ENCODE data around the gene IGLL1. TPM values are rescaled to one million over a fixed set of nuclear protein-coding genes. Genes with fewer than 3 reads are reported as not detected.
"Not testable (repeated sequence)": the region's sequence is repeated elsewhere in the genome, so short reads cannot be mapped to it uniquely, and the experiment has no call there.

The IGLL1 gene
- total RNA-seq, 8 experiments from 2014 or later, result 0.47 TPM; not detected in 7

- 0 to 100% (median 76%) methylated on average over 1 to 3 of the region's 3 CpGs for WGBS, 10 experiments
- not testable (repeated sequence) for H3K27ac ChIP-seq; ATAC-seq (replicated peaks in 6 of 8); H3K4me3 ChIP-seq
- peaks cover 16 to 54% of the 10 kb centered on the region in 2 donors for H3K4me1 ChIP-seq (replicated peaks in 1 of 2)
- in situ Hi-C loops (cut with MboI; ENCODE audit: low pct_unique_long_range_greater_than_20kb in 2 of 9, low sequenced_read_pairs in 9 of 9, unreplicated experiment in 9 of 9), result loop anchor here in 1 of 9 experiments (25.0 kb wide), 1 partner anchor 230 kb away; no protein-coding TSS in a partner anchor
Measured at GRCh38 chr22:23542391-23542790, 37.7 kb downstream of the IGLL1 start.

- in situ Hi-C loops (cut with MboI; ENCODE audit: low pct_unique_long_range_greater_than_20kb in 2 of 9, low sequenced_read_pairs in 9 of 9, unreplicated experiment in 9 of 9), result loop anchor here in 1 of 9 experiments (25.0 kb wide), 1 partner anchor 230 kb away; no protein-coding TSS in a partner anchor
- not testable (repeated sequence) for ATAC-seq (replicated peaks in 6 of 8); H3K27ac ChIP-seq; H3K4me3 ChIP-seq
- H3K4me1 ChIP-seq (replicated peaks in 1 of 2), result peaks cover 22 to 59% of the 10 kb centered on the region in 2 donors
- WGBS, 10 experiments, result 0 to 34% (median 3%) methylated on average over 1 to 6 of the region's 7 CpGs; no CpG with 5 or more reads in 1 of the 10 experiments
Measured at GRCh38 chr22:23541849-23542281, 38.2 kb downstream of the IGLL1 start.

DNA sequence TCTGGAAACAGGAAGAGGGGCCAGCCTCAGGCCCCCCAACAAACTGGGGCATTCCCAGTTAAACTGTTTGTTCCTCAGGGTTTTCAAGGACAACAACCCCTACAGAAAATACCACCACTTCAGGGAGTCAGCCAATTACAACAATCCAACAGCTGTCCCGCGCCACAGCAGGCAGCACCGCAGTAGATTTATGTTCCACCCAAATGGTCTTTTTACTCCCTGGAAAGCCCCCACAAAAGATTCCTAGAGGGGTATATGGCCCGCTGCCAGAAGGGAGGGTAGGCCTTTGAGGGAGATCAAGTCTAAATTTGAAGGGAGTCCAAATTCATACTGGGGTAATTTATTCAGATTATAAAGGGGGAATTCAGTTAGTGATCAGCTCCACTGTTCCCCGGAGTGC, 39.3 kb downstream of the IGLL1 start:
- not testable (repeated sequence) for ATAC-seq (replicated peaks in 6 of 8)

DNA sequence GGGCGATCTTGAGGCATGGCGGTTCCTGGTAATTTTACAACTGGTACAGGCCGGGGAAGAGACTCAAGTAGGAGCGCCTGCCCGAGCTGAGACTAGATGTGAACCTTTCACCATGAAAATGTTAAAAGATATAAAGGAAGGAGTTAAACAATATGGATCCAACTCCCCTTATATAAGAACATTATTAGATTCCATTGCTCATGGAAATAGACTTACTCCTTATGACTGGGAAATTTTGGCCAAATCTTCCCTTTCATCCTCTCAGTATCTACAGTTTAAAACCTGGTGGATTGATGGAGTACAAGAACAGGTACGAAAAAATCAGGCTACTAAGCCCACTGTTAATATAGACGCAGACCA, 40.3 kb downstream of the IGLL1 start:
- H3K4me1 ChIP-seq (replicated peaks in 1 of 2), result peaks cover 35 to 65% of the 10 kb centered on the region in 2 donors
- not testable (repeated sequence) for ATAC-seq (replicated peaks in 6 of 8); H3K27ac ChIP-seq; H3K4me3 ChIP-seq
- 0% methylated on average over 2 of the region's 7 CpGs; no CpG with 5 or more reads in 9 of the 10 experiments for WGBS, 10 experiments
- in situ Hi-C loops (cut with MboI; ENCODE audit: low pct_unique_long_range_greater_than_20kb in 2 of 9, low sequenced_read_pairs in 9 of 9, unreplicated experiment in 9 of 9), result loop anchor here in 1 of 9 experiments (25.0 kb wide), 1 partner anchor 228 kb away; no protein-coding TSS in a partner anchor

More for the DNA sequence above, 39.3 kb downstream of the IGLL1 start:
- WGBS, 10 experiments, result 20 to 83% (median 75%) methylated on average over 1 to 4 of the region's 5 CpGs; no CpG with 5 or more reads in 7 of the 10 experiments
- H3K4me1 ChIP-seq (replicated peaks in 1 of 2), result peaks cover 32 to 69% of the 10 kb centered on the region in 2 donors
- H3K27ac ChIP-seq, H3K4me3 ChIP-seq: not testable (repeated sequence)
- in situ Hi-C loops (cut with MboI; ENCODE audit: low pct_unique_long_range_greater_than_20kb in 2 of 9, low sequenced_read_pairs in 9 of 9, unreplicated experiment in 9 of 9), result loop anchor here in 1 of 9 experiments (25.0 kb wide), 1 partner anchor 229 kb away; no protein-coding TSS in a partner anchor

DNA sequence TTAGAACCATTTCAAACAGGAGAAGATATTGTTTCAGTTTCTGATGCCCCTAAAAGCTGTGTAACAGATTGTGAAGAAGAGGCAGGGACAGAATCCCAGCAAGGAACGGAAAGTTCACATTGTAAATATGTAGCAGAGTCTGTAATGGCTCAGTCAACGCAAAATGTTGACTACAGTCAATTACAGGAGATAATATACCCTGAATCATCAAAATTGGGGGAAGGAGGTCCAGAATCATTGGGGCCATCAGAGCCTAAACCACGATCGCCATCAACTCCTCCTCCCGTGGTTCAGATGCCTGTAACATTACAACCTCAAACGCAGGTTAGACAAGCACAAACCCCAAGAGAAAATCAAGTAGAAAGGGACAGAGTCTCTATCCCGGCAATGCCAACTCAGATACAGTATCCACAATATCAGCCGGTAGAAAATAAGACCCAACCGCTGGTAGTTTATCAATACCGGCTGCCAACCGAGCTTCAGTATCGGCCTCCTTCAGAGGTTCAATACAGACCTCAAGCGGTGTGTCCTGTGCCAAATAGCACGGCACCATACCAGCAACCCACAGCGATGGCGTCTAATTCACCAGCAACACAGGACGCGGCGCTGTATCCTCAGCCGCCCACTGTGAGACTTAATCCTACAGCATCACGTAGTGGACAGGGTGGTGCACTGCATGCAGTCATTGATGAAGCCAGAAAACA, 40.8 kb downstream of the IGLL1 start:
- Histone ChIP-seq H3K4me3 (no peak overlapping the region), H3K4me1 (replicated peaks in 1 of 2) (peaks cover 36 to 61% of the 10 kb centered on the region in 2 donors), H3K27ac (no peak overlapping the region)
- ATAC-seq (replicated peaks in 6 of 8), result peak; percentile 88 to 99 (median 93)
- in situ Hi-C loops (cut with MboI; ENCODE audit: low pct_unique_long_range_greater_than_20kb in 2 of 9, low sequenced_read_pairs in 9 of 9, unreplicated experiment in 9 of 9), result loop anchor here in 1 of 9 experiments (25.0 kb wide), 1 partner anchor 227 kb away; no protein-coding TSS in a partner anchor
- 0 to 96% (median 73%) methylated on average over 1 to 18 of the region's 21 CpGs; no CpG with 5 or more reads in 1 of the 10 experiments for WGBS, 10 experiments

DNA sequence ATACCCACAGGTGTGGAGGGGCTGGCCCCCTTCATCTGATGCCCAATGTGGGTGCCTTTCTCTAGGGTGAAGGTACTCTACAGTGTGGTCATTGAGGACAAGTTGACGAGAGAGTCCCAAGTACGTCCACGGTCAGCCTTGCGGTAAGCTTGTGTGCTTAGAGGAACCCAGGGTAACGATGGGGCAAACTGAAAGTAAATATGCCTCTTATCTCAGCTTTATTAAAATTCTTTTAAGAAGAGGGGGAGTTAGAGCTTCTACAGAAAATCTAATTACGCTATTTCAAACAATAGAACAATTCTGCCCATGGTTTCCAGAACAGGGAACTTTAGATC, 41.4 kb downstream of the IGLL1 start:
- not testable (repeated sequence) for H3K27ac ChIP-seq; ATAC-seq (replicated peaks in 6 of 8); H3K4me3 ChIP-seq
- WGBS, 10 experiments, result 65 to 100% (median 98%) methylated on average over 2 to 5 of the region's 6 CpGs; no CpG with 5 or more reads in 4 of the 10 experiments
- peaks cover 43 to 61% of the 10 kb centered on the region in 2 donors for H3K4me1 ChIP-seq (replicated peaks in 1 of 2)
- in situ Hi-C loops (cut with MboI; ENCODE audit: low pct_unique_long_range_greater_than_20kb in 2 of 9, low sequenced_read_pairs in 9 of 9, unreplicated experiment in 9 of 9), result loop anchor here in 1 of 9 experiments (25.0 kb wide), 1 partner anchor 226 kb away; no protein-coding TSS in a partner anchor

- H3K27ac ChIP-seq, result peak overlapping the region in 1 of 2 donors; percentile 44
- WGBS, 10 experiments, result 25 to 95% (median 60%) methylated on average over 2 to 12 of the region's 19 CpGs; no CpG with 5 or more reads in 2 of the 10 experiments
- in situ Hi-C loops (cut with MboI; ENCODE audit: low pct_unique_long_range_greater_than_20kb in 2 of 9, low sequenced_read_pairs in 9 of 9, unreplicated experiment in 9 of 9), result loop anchor here in 1 of 9 experiments (25.0 kb wide), 1 partner anchor 226 kb away; no protein-coding TSS in a partner anchor
- not testable (repeated sequence) for ATAC-seq (replicated peaks in 6 of 8); H3K4me3 ChIP-seq
- H3K4me1 ChIP-seq (replicated peaks in 1 of 2), result peaks cover 49 to 67% of the 10 kb centered on the region in 2 donors
Measured at GRCh38 chr22:23537830-23538695, 42.0 kb downstream of the IGLL1 start.

GRCh38 chr22:23537416-23537815, 42.7 kb downstream of the IGLL1 start:
- Histone ChIP-seq H3K27ac (peak overlapping the region; percentile 19 to 32), H3K4me1 (replicated peaks in 1 of 2) (peaks cover 55 to 73% of the 10 kb centered on the region in 2 donors), H3K4me3 (no peak overlapping the region)
- WGBS, 10 experiments, result 28 to 76% (median 49%) methylated on average over 2 to 11 of the region's 11 CpGs; no CpG with 5 or more reads in 6 of the 10 experiments
- in situ Hi-C loops (cut with MboI; ENCODE audit: low pct_unique_long_range_greater_than_20kb in 2 of 9, low sequenced_read_pairs in 9 of 9, unreplicated experiment in 9 of 9), result loop anchor here in 1 of 9 experiments (25.0 kb wide), 1 partner anchor 225 kb away; no protein-coding TSS in a partner anchor
- peak in 3 of 8 experiments; percentile 21 to 29 (median 29) for ATAC-seq (replicated peaks in 6 of 8)

GRCh38 chr22:23536821-23537345, 43.2 kb downstream of the IGLL1 start:
- no peak for ATAC-seq (replicated peaks in 6 of 8)
- in situ Hi-C loops (cut with MboI; ENCODE audit: low pct_unique_long_range_greater_than_20kb in 2 of 9, low sequenced_read_pairs in 9 of 9, unreplicated experiment in 9 of 9), result loop anchor here in 1 of 9 experiments (25.0 kb wide), 1 partner anchor 225 kb away; no protein-coding TSS in a partner anchor
- 20 to 87% (median 77%) methylated on average over 1 to 11 of the region's 17 CpGs; no CpG with 5 or more reads in 1 of the 10 experiments for WGBS, 10 experiments
- Histone ChIP-seq H3K27ac (peak overlapping the region; percentile 19 to 32), H3K4me3 (no peak overlapping the region), H3K4me1 (replicated peaks in 1 of 2) (peaks cover 61 to 79% of the 10 kb centered on the region in 2 donors)

- in situ Hi-C loops (cut with MboI; ENCODE audit: low pct_unique_long_range_greater_than_20kb in 2 of 9, low sequenced_read_pairs in 9 of 9, unreplicated experiment in 9 of 9), result loop anchor here in 1 of 9 experiments (25.0 kb wide), 1 partner anchor 224 kb away; no protein-coding TSS in a partner anchor
- 60 to 100% (median 100%) methylated on average over 1 to 2 of the region's 5 CpGs; no CpG with 5 or more reads in 6 of the 10 experiments for WGBS, 10 experiments
- peaks cover 65 to 78% of the 10 kb centered on the region in 2 donors for H3K4me1 ChIP-seq (replicated peaks in 1 of 2)
- ATAC-seq (replicated peaks in 6 of 8); H3K4me3 ChIP-seq: not testable (repeated sequence)
- H3K27ac ChIP-seq, result peak overlapping the region in 1 of 2 donors; percentile 59
Measured at GRCh38 chr22:23535790-23536661, 44.1 kb downstream of the IGLL1 start.
